NCI-H748 (cell line): Measurements from ENCODE around the gene SPOCK1.
A peak's percentile ranks its signal among the peaks of the same experiment; 100 is the strongest.

Experiments
- DNase-seq: peaks from one replicate; lab custom pipeline; 2025; ENCODE audit not compliant: unreplicated experiment; lab: John Stamatoyannopoulos, UW

Gene SPOCK1

DNA sequence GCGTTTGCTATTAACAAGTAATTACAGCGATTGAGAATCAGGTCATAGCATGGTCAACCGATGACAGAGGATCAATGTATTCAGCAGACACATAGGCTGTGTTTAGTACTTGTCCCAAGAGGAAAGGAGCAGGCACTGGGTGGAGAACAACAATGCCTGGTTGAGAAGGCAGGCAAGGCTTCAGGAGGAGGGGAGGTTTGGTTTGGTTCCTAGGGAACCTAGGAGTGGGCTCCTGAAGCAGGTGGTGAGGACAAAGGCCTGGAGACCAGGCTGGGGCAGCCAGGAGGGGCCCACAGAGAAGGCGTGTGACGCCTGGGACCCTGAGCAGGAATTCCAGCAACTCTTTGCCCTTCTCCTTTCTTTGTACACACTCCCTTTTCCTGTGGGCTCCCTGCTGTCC, 195.6 kb downstream of the SPOCK1 start:
- DNase-seq: peak; percentile 8

DNA sequence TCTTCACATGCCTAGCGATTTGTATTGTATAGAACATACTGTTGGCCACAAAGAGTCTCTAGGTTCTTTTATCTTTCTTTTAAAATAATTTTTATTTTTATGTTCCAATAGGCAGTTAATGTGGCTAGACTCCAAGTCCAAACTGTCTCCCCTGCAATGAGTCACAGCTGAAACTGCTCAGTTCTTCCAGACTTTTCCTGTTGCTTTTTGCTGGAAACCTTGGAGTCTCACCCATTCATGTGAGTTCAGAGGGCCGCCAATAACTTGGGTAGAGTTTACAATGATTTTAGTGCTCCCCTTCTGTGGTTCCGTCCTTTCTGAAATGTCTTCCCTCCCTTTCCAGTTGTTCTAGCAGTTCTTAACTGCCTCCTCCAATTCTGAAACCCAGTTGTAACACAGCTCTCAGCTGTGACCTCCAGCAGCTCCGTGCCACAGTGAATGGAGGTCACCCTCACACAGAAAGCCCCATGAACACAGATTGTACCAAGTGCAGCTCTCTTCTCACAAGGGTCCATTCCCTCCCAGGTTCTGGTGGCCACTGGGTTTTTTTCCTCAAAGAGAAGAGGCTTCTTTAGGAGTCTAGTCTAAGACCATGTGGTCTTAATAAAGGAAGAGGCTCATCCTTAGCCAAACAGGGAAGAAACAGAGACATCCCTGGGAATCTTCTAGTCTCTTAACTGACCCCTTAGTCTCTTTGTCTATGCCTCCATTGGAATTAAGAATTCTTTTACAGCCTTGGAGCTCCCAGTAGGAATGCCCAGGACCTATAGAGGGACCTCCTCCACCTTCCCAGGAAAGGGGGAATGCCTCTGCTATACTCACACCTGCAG, 198.5 kb downstream of the SPOCK1 start:
- DNase-seq: no peak

GRCh38 chr5:137296213-137296781, 202.8 kb downstream of the SPOCK1 start:
- DNase-seq: peak; percentile 10

- DNase-seq: no peak
Measured at GRCh38 chr5:137294604-137295003, 204.5 kb downstream of the SPOCK1 start.

GRCh38 chr5:137292461-137293027, 206.6 kb downstream of the SPOCK1 start:
- peak; percentile 63 for DNase-seq

DNA sequence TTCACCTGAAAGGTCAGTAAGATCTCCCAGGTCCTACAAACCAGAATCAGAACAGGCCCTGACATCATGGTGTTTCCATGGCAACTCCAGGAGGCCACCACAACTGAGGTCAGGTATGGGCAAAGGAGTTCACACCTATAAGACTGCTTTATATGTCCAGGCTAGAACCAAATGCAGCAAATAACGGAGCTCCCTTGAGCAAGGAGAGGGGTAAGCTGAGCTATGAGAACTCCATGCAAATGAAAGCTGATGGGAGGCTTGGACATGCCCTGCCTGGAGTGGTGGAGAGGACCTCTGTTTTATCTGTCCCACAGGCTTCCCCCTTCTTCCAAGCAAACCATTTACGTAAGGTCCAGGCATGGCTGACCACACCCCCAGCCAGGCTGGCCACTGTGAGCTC, 207.7 kb downstream of the SPOCK1 start:
- DNase-seq: no peak

DNA sequence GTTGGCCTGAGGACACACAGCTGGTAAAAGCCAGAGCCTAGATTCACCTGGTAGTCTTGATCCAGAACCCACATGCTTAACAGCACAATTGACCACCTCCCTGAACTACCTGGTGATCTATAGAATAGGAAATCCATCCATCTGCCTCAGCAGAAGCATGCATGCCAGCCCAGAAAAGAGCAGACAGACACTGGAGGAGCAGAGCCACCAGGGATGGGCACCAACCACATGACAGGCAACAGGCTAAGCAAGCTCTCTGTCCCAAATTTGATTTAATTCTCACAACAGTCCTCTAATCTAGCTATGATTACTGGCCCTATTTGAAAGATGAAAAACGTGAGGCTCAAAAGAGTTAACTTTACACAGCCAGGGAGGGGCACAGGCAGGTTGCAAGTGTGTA, 208.1 kb downstream of the SPOCK1 start:
- no peak for DNase-seq

GRCh38 chr5:137290373-137290772, 208.8 kb downstream of the SPOCK1 start:
- no peak for DNase-seq

GRCh38 chr5:137289856-137290255, 209.3 kb downstream of the SPOCK1 start:
- DNase-seq: no peak

DNA sequence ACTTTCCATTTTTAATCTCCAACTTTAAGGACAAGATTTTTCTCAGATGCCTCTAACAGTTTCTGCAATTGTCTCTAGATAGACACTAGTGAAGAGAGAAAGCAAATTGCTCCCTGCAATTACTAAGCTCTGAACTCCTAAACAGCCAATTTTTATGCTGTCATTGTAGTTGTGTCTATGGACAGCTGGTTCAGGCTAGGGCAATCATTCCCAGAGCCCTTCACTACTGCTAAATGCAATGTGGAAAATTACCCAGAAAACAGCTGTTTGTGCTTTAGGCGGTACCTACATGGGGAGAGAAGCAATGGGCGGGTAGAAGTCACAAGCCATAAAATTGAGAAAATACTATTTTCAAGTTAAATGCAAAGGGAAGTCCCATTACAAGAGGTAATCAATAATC, 211.6 kb downstream of the SPOCK1 start:
- DNase-seq: no peak

DNA sequence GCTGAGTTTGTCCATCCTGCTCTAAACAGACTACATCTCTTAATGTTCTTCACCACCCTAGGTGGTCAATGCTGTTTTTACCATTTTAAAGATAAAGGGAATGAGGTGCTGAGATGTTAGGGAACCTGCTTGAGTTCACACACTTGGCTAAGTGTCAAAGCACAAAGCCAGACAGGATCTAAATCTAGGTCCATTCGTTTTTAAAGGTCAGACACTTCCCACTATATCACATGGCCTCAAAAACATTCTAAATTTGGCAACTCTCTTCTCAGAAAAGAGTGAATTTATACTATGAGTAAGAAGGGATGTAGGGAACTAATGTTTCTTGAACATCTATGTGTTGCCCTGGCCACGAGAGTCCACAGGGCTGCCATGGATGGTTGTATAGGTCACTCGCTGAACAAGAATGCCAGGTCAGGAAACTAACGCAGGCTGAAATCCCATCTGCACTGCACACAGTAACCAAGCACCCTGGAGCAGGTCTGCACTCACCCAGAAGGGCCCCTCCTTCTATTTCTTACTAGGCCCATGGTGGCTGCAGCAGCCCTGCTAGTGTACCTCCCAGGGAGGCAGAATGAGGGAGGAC, 213.0 kb downstream of the SPOCK1 start:
- DNase-seq: no peak

DNA sequence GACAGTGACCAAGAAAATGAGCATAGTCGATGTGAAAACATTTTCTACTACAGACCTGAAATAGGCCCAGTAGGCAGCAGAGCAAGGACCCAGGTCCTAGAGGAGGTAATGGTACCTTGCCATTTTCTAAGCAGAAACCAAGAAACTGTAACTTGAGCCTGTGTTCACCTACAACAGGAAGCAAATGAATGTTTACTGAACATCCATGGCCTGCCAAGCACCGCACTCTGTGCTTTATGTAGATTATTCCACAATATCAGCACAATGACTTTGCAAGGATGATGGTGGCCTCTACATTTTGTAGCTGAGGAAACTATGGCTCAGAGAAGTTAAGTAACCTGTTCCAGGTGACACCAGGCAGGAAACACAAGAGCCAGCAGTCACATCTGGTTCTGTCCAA, 215.3 kb downstream of the SPOCK1 start:
- no peak for DNase-seq

GRCh38 chr5:137282216-137282615, 216.9 kb downstream of the SPOCK1 start:
- DNase-seq: no peak

DNA sequence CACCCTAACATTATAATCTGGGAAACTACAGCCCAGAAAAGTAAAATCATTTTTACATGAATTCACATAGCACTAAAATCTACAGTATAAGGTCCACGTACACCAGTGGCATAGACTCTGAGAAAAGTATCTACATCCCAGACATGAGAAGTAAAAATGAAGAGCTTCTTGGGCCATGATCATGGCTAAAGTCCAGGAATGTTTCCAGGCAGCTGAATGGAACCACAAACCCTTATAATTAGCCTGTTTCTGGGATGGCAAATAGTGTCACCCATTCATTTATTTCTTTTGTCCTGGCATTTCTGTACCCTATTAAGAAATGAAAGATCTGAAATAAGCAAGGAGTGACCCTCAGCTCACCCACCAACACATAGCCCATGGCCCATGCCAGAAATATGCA, 217.9 kb downstream of the SPOCK1 start:
- DNase-seq: no peak

GRCh38 chr5:137280656-137281055, 218.5 kb downstream of the SPOCK1 start:
- no peak for DNase-seq

- peak; percentile 85 for DNase-seq
Measured at GRCh38 chr5:137279521-137280231, 219.4 kb downstream of the SPOCK1 start.

DNA sequence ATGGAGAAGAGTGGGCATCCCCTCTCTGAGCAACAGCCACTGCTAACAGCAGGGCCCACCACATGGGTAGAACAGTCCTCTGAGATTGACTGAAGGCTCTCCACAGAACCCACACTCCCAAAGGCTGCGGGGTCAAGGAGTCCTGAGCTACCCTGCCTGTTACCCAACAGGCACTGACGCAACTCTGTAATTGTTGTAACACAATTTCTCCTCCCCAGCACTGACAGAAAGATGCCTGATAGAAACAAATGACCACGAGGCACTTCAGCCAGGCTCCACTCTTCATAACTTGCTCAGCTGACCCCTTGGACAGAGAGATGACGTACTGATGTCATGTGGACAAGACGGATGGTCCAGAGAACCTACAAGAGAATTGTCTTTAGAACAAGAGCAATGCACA, 220.7 kb downstream of the SPOCK1 start:
- no peak for DNase-seq

DNA sequence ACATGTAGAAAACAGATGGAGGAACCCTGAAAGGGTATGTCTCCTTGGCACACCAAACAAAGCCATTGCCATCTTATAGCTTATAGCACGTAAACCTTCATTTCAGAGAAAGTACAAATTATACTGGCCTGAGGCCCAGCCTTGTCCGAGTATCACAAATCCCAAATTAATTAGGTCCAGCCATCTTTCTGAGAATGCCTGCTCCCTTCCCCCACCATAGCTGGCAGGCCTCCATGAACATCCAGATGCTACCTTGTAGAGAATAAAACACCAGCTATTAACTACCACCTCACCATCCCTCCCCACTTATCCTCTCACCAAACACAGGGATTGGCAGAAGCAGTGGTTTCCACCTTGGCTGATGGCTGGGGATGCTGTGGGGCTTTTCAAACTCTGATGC, 224.0 kb downstream of the SPOCK1 start:
- no peak for DNase-seq

DNA sequence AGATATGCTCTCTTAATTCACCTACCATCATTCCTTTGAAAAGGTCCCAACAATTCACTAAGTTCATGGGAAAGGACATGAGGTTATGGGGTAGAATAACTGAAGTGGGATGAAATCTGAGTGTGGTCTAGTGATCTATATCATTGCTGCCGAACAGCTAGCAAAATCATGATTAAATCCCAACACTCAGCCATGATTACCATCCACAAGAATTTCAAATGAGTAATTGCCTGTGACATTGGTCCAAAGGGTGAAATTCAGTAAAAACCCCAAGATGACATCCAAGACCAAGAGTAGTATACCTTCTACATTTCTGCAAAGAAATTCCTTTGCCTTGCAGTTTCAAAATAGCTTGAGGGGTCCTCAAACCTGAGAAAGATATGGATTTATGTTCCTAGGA, 225.6 kb downstream of the SPOCK1 start:
- DNase-seq: no peak

DNA sequence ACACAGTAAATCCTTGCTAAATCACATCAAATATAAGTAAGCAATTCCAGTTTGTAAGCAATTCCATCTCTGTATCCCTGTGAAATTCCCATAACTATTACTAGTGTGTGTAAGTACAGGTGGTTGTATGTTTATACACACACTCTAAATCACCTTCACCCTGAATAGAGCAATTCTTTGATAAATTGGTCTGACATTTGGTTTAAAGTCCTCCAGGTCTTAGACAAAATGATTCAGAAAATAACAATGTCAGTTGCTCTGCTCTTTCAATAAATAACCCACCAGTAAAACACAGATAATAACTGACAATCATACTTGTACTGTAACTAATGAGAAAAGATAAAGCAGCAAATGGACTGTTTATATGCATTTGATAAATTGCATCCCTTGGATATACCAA, 226.3 kb downstream of the SPOCK1 start:
- DNase-seq: no peak

GRCh38 chr5:137269946-137270345, 229.2 kb downstream of the SPOCK1 start:
- DNase-seq: no peak
